WERI-Rb-1 (cell line): ENCODE results near the gene DDX24.
A peak's percentile ranks its signal among the peaks of the same experiment; 100 is the strongest.

Source experiments
- DNase-seq: peaks from one replicate; pipeline ENCODE4 v3.0.0-alpha.2; 2020
- H3K27ac ChIP-seq: fragments of 250-450 bp; sonication (Bioruptor Pico); 2 replicates; pipeline ENCODE4 v1.5.1; 2020; ENCODE audit warnings: mild to moderate bottlenecking, moderate library complexity
- H3K27me3 ChIP-seq: fragments of 250-450 bp; sonication (Bioruptor Pico); 2 replicates; pipeline ENCODE4 v1.5.1; 2021; ENCODE audit warnings: mild to moderate bottlenecking, low read depth, moderate library complexity; ENCODE audit not compliant: insufficient read depth, severe bottlenecking
- H3K36me3 ChIP-seq: fragments of 250-450 bp; sonication (Bioruptor Pico); 2 replicates; pipeline ENCODE4 v1.5.1; 2020; ENCODE audit warnings: mild to moderate bottlenecking, moderate library complexity
- H3K4me3 ChIP-seq: 2 replicates; pipeline ENCODE4 v1.5.1; 2011; ENCODE audit warnings: low read depth, mild to moderate bottlenecking, control low read depth, low read length
- H3K9me3 ChIP-seq: fragments of 250-450 bp; sonication (Bioruptor Pico); 2 replicates; pipeline ENCODE4 v1.5.1; 2021; ENCODE audit warnings: mild to moderate bottlenecking, moderate library complexity; ENCODE audit not compliant: severe bottlenecking
- TF ChIP-seq, protein P1 (sequence below): IDR thresholded peaks from 2 replicates; pipeline ENCODE4 v1.5.1; 2011; ENCODE audit warnings: low read depth, mild to moderate bottlenecking, control low read depth, inconsistent platforms, low read length

Gene DDX24

DNA sequence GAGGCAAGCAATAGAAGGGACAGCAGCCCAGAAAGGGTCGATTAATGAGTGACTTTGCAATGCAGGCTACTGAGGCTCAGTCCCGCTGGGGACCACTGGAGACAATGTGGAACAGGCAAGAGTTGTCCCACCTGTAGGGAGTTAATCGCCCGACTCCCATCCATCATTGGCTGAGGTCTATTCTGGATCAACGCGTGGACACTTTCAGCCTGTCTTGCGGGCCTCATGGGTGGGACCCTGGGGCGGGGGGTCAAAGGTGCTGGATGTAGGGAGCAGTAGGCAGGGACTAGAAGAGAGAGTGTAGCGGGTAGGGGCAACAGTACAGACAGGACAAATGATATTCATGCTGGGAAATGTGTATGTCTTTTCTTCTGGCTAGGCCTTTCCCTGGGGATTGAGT lies 42.3 kb upstream of the DDX24 start:
- TF ChIP-seq, protein P1, sequence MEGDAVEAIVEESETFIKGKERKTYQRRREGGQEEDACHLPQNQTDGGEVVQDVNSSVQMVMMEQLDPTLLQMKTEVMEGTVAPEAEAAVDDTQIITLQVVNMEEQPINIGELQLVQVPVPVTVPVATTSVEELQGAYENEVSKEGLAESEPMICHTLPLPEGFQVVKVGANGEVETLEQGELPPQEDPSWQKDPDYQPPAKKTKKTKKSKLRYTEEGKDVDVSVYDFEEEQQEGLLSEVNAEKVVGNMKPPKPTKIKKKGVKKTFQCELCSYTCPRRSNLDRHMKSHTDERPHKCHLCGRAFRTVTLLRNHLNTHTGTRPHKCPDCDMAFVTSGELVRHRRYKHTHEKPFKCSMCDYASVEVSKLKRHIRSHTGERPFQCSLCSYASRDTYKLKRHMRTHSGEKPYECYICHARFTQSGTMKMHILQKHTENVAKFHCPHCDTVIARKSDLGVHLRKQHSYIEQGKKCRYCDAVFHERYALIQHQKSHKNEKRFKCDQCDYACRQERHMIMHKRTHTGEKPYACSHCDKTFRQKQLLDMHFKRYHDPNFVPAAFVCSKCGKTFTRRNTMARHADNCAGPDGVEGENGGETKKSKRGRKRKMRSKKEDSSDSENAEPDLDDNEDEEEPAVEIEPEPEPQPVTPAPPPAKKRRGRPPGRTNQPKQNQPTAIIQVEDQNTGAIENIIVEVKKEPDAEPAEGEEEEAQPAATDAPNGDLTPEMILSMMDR, result no peak
- Histone ChIP-seq H3K27ac (no peak overlapping the region), H3K9me3 (no peaks in the 10 kb centered on the region), H3K4me3 (no peak overlapping the region), H3K36me3 (no peaks in the 10 kb centered on the region), H3K27me3 (no peaks in the 10 kb centered on the region)
- DNase-seq, result peak; percentile 4

- no peaks in the 10 kb centered on the region for H3K9me3 ChIP-seq
- TF ChIP-seq, protein P1, result no peak
- H3K36me3 ChIP-seq, result no peaks in the 10 kb centered on the region
- DNase-seq, result peak; percentile 3
- H3K27ac ChIP-seq, result no peak overlapping the region
- H3K27me3 ChIP-seq, result no peaks in the 10 kb centered on the region
- H3K4me3 ChIP-seq, result no peak overlapping the region
Measured at GRCh38 chr14:94122438-94122837, 41.4 kb upstream of the DDX24 start.

DNA sequence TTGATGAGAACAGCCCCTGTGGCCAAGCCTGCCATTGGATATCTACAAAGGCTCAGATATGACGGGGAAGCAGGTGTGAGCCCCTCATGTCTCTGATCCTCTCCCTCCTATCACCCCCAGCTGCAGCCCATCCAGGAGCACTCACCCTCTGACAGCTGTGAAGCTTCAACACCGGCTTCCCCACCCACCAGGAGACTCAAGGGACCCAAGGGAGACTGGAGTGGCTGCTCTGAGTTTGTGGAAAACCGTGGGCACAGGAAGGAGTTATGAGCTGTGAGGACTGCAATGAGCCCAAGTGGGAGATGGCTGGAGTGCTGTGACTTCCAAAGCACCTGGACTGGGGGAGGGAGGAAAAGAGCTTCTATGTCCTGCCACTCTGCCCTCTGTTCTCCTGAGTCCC lies 40.5 kb upstream of the DDX24 start:
- TF ChIP-seq, protein P1, result no peak
- Histone ChIP-seq H3K27ac (no peak overlapping the region), H3K4me3 (no peak overlapping the region), H3K36me3 (no peaks in the 10 kb centered on the region), H3K27me3 (no peaks in the 10 kb centered on the region), H3K9me3 (no peaks in the 10 kb centered on the region)
- DNase-seq, result no peak

GRCh38 chr14:94120667-94121340 lies 39.8 kb upstream of the DDX24 start:
- Histone ChIP-seq H3K36me3 (no peaks in the 10 kb centered on the region), H3K9me3 (no peaks in the 10 kb centered on the region), H3K27ac (no peak overlapping the region), H3K4me3 (no peak overlapping the region), H3K27me3 (no peaks in the 10 kb centered on the region)
- DNase-seq, result no peak
- TF ChIP-seq, protein P1, result no peak

- H3K36me3 ChIP-seq, result no peaks in the 10 kb centered on the region
- no peak for DNase-seq
- H3K27ac ChIP-seq, result no peak overlapping the region
- H3K27me3 ChIP-seq, result no peaks in the 10 kb centered on the region
- no peak overlapping the region for H3K4me3 ChIP-seq
- TF ChIP-seq, protein P1, result no peak
- no peaks in the 10 kb centered on the region for H3K9me3 ChIP-seq
Measured at GRCh38 chr14:94119071-94119470, 38.1 kb upstream of the DDX24 start.

DNA sequence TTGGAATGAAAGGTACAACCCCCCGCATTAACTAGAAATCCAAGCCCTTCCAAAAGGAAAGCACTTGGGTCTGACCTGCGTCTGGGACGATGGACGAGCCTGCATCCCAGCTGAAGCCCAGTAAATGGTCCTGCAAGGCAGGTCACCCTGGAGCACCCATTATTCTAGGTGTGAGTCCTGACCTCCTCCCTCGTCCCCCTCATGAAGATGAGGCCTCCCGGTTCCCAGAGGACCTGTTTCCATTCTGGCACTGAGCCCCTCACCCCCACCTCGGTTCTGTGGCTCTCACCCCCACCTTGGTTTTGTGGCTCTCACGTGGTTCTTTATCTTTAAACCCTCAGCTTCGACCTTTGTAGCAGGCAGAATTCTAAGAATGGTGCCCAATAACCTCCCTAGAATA lies 36.9 kb upstream of the DDX24 start:
- Histone ChIP-seq H3K4me3 (no peak overlapping the region), H3K36me3 (no peaks in the 10 kb centered on the region), H3K27ac (no peak overlapping the region), H3K9me3 (no peaks in the 10 kb centered on the region), H3K27me3 (no peaks in the 10 kb centered on the region)
- DNase-seq, result no peak
- TF ChIP-seq, protein P1, result no peak
